HFFc6 (cell line): ENCODE measurements around the gene ENTHD1. TPM values are rescaled to one million over a fixed set of nuclear protein-coding genes. Genes with fewer than 3 reads are reported as not detected.
A peak's percentile ranks its signal among the peaks of the same experiment; 100 is the strongest.

ENCODE experiments used
- DNase-seq: peaks from one replicate; pipeline ENCODE4 v3.0.0-alpha.2; 2018
- H3K27ac Mint-ChIP-seq: 2 replicates; pipeline ENCODE4 v1.8.0; 2020; ENCODE audit warnings: mild to moderate bottlenecking, mixed read lengths
- H3K27me3 Mint-ChIP-seq: 2 replicates; pipeline ENCODE4 v1.8.0; 2021; ENCODE audit warnings: mild to moderate bottlenecking, moderate library complexity, mixed read lengths; ENCODE audit not compliant: insufficient read depth
- H3K36me3 Mint-ChIP-seq: 2 replicates; pipeline ENCODE4 v1.8.0; 2021; ENCODE audit warnings: low read depth, mixed read lengths
- H3K4me1 Mint-ChIP-seq: 2 replicates; pipeline ENCODE4 v1.8.0; 2020; ENCODE audit warnings: low read depth, mixed read lengths
- H3K4me3 Mint-ChIP-seq: 2 replicates; pipeline ENCODE4 v1.8.0; 2020; ENCODE audit warnings: mild to moderate bottlenecking, moderate library complexity, mixed read lengths
- H3K9me3 Mint-ChIP-seq: 2 replicates; pipeline ENCODE4 v1.8.0; 2020; ENCODE audit warnings: mild to moderate bottlenecking, mixed read lengths
- CTCF ChIP-seq: fragments of 200-600 bp; sonication (generic); IDR thresholded peaks from 2 replicates; pipeline ENCODE4 v1.5.0; 2021; ENCODE audit warnings: antibody characterized with exemption, mild to moderate bottlenecking
- total RNA-seq, 6 experiments: library from RNA; stranded (reverse); fragmentation: NEBNext Ultra II Directional; extraction: Animal tissue kit (Norgen Biotek cat#: 25700); gene quantifications; 2 replicates in 1 of 6; 3 replicates in 5 of 6; pipeline ENCODE4 v1.2.3, GENCODE V29; 2021

Gene ENTHD1
- total RNA-seq, 6 experiments from 2014 or later, result not detected

GRCh38 chr22:39744353-39744752, 149.2 kb downstream of the ENTHD1 start:
- Mint-ChIP-seq H3K4me1 (peaks cover 8% of the 10 kb centered on the region), H3K27ac (no peak overlapping the region), H3K36me3 (no peaks in the 10 kb centered on the region; the same call in 1 of the 2 replicates), H3K27me3 (peaks cover 24% of the 10 kb centered on the region), H3K9me3 (no peaks in the 10 kb centered on the region), H3K4me3 (no peak overlapping the region)
- no peak for TF ChIP-seq CTCF
- DNase-seq, result no peak

- no peak for TF ChIP-seq CTCF
- no peaks in the 10 kb centered on the region for H3K9me3 Mint-ChIP-seq
- H3K27ac Mint-ChIP-seq, result no peak overlapping the region
- no peak overlapping the region for H3K4me3 Mint-ChIP-seq
- H3K36me3 Mint-ChIP-seq, result no peaks in the 10 kb centered on the region; the same call in 1 of the 2 replicates
- DNase-seq, result no peak
- peaks cover 4% of the 10 kb centered on the region for H3K4me1 Mint-ChIP-seq
- H3K27me3 Mint-ChIP-seq, result peaks cover 23% of the 10 kb centered on the region
These were observed 149.6 kb downstream of the ENTHD1 start for GRCh38 chr22:39743935-39744334.

DNA sequence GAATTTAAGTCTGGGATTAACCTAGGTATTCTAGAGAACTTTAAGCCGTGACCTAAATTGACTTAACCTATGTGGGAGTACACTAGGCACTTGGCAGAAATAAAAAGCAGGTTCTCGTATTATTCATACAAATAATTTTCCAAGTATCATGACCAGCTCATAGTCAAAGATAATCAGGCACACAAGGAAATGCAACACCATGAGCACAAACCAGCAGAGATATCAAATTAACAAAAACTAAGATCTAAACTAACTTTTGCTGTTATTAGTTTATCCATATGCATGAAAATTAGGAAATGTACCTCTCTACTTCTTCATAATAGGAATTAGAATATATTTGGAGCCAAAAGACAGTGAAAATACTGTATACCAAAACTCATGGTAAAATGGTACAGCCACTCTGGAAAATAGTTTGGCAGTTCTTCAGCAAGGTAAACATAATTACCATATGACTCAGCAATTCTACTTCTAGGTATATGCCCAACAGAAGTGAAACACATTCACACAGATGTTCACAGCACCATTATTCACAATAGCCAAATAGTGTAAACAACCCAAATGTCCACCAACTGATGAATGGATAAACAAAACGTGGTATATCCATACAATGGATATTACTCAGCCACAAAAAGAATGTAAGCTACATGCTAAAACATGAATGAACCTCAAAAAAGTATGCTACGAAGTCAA, 154.1 kb downstream of the ENTHD1 start:
- Mint-ChIP-seq H3K4me1 (no peaks in the 10 kb centered on the region), H3K4me3 (no peak overlapping the region), H3K27ac (no peak overlapping the region), H3K36me3 (no peaks in the 10 kb centered on the region; the same call in 1 of the 2 replicates), H3K9me3 (no peaks in the 10 kb centered on the region), H3K27me3 (peaks cover 29% of the 10 kb centered on the region)
- no peak for DNase-seq
- no peak for TF ChIP-seq CTCF

- Mint-ChIP-seq H3K27ac (no peak overlapping the region), H3K4me1 (no peaks in the 10 kb centered on the region), H3K9me3 (no peaks in the 10 kb centered on the region), H3K36me3 (no peaks in the 10 kb centered on the region; the same call in 1 of the 2 replicates), H3K4me3 (no peak overlapping the region), H3K27me3 (peaks cover 26% of the 10 kb centered on the region)
- DNase-seq, result peak; percentile 53
- no peak for TF ChIP-seq CTCF
These were observed 154.8 kb downstream of the ENTHD1 start for GRCh38 chr22:39738746-39739145.

GRCh38 chr22:39735776-39736175, 157.8 kb downstream of the ENTHD1 start:
- no peak for DNase-seq
- H3K4me3 Mint-ChIP-seq, result no peak overlapping the region
- H3K36me3 Mint-ChIP-seq, result no peaks in the 10 kb centered on the region
- no peak overlapping the region for H3K27ac Mint-ChIP-seq
- H3K4me1 Mint-ChIP-seq, result no peaks in the 10 kb centered on the region
- no peaks in the 10 kb centered on the region for H3K9me3 Mint-ChIP-seq
- peaks cover 41% of the 10 kb centered on the region for H3K27me3 Mint-ChIP-seq
- TF ChIP-seq CTCF, result no peak
